ENCODE results near the gene RGS14. TPM values are rescaled to one million over a fixed set of nuclear protein-coding genes. Genes with fewer than 3 reads are reported as not detected.

The RGS14 gene
- total and polyA plus RNA-seq, 4 donors, result 9.3 to 32.8 (median 23.1) TPM

- H3K9me3 ChIP-seq (ENCODE audit: control insufficient read depth in 4 of 4, insufficient read depth in 3 of 4, low read length in 3 of 4), result no peaks in the 10 kb centered on the region
- peaks cover 0 to 6% (median 0%) of the 10 kb centered on the region in 3 donors for H3K27me3 ChIP-seq (ENCODE audit: control insufficient read depth in 3 of 3, insufficient read depth in 3 of 3, low read length in 2 of 3)
- H3K36me3 ChIP-seq (ENCODE audit: control insufficient read depth in 4 of 4, insufficient read depth in 4 of 4, low read length in 4 of 4), result no peaks in the 10 kb centered on the region
- no peak overlapping the region for H3K4me3 ChIP-seq
- DNase-seq, result peak in 2 of 3 donors; percentile 26 to 44
- peak; percentile 54 for ATAC-seq (ENCODE audit: insufficient read depth, low FRiP score)
- peaks cover 0 to 6% (median 0%) of the 10 kb centered on the region in 5 donors for H3K4me1 ChIP-seq (ENCODE audit: control insufficient read depth in 5 of 5, insufficient read depth in 5 of 5, low read length in 5 of 5)
- WGBS, 2 donors, result 27 to 57% methylated on average over 21 of the region's 21 CpGs
- peak overlapping the region in 1 of 2 donors; percentile 26 for H3K27ac ChIP-seq (ENCODE audit: low read depth in 1 of 2, low read length in 1 of 2)
- H3K9ac ChIP-seq (ENCODE audit: insufficient read depth in 1 of 2, low read length in 2 of 2), result no peak overlapping the region
- TF ChIP-seq CTCF (IDR thresholded peaks at IDR 0.05; ENCODE audit: control extremely low read depth, extremely low read depth), result no peak
Observed at GRCh38 chr5:177389241-177390169, 31.8 kb downstream of the RGS14 start.

GRCh38 chr5:177390363-177391300 lies 32.9 kb downstream of the RGS14 start:
- peak; percentile 91 to 92 (median 91) for DNase-seq
- Histone ChIP-seq H3K27me3 (ENCODE audit: control insufficient read depth in 3 of 3, insufficient read depth in 3 of 3, low read length in 2 of 3) (peaks cover 0 to 5% (median 2%) of the 10 kb centered on the region in 3 donors), H3K27ac (ENCODE audit: low read depth in 1 of 2, low read length in 1 of 2) (no peak overlapping the region), H3K4me3 (no peak overlapping the region), H3K9me3 (ENCODE audit: control insufficient read depth in 4 of 4, insufficient read depth in 3 of 4, low read length in 3 of 4) (no peaks in the 10 kb centered on the region), H3K4me1 (ENCODE audit: control insufficient read depth in 5 of 5, insufficient read depth in 5 of 5, low read length in 5 of 5) (peaks cover 0 to 6% (median 0%) of the 10 kb centered on the region in 5 donors), H3K9ac (ENCODE audit: insufficient read depth in 1 of 2, low read length in 2 of 2) (no peak overlapping the region), H3K36me3 (ENCODE audit: control insufficient read depth in 4 of 4, insufficient read depth in 4 of 4, low read length in 4 of 4) (no peaks in the 10 kb centered on the region)
- TF ChIP-seq CTCF (IDR thresholded peaks at IDR 0.05; ENCODE audit: control extremely low read depth, extremely low read depth), result peak; percentile 97
- ATAC-seq (ENCODE audit: insufficient read depth, low FRiP score), result peak; percentile 78
- 24 to 27% methylated on average over 13 of the region's 13 CpGs for WGBS, 2 donors

- H3K4me3 ChIP-seq, result no peak overlapping the region
- H3K4me1 ChIP-seq (ENCODE audit: control insufficient read depth in 5 of 5, insufficient read depth in 5 of 5, low read length in 5 of 5), result peaks cover 0 to 6% (median 0%) of the 10 kb centered on the region in 5 donors
- peaks cover 3 to 10% (median 10%) of the 10 kb centered on the region in 3 donors for H3K27me3 ChIP-seq (ENCODE audit: control insufficient read depth in 3 of 3, insufficient read depth in 3 of 3, low read length in 2 of 3)
- WGBS, 2 donors, result 36 to 64% methylated on average over 5 of the region's 5 CpGs
- no peak overlapping the region for H3K9ac ChIP-seq (ENCODE audit: insufficient read depth in 1 of 2, low read length in 2 of 2)
- H3K9me3 ChIP-seq (ENCODE audit: control insufficient read depth in 4 of 4, insufficient read depth in 3 of 4, low read length in 3 of 4), result no peaks in the 10 kb centered on the region
- DNase-seq (no peak), ATAC-seq (ENCODE audit: insufficient read depth, low FRiP score) (no peak)
- no peak for TF ChIP-seq CTCF (IDR thresholded peaks at IDR 0.05; ENCODE audit: control extremely low read depth, extremely low read depth)
- no peaks in the 10 kb centered on the region for H3K36me3 ChIP-seq (ENCODE audit: control insufficient read depth in 4 of 4, insufficient read depth in 4 of 4, low read length in 4 of 4)
- H3K27ac ChIP-seq (ENCODE audit: low read depth in 1 of 2, low read length in 1 of 2), result no peak overlapping the region
Observed at GRCh38 chr5:177392765-177393164, 35.0 kb downstream of the RGS14 start.

All from lung (tissue), 12 donors.